KMS-11 (cell line): ENCODE results near the gene GCNA.
"Not testable (repeated sequence)": the region's sequence is repeated elsewhere in the genome, so short reads cannot be mapped to it uniquely, and the experiment has no call there.

Experiments
- H2AFZ ChIP-seq: fragments of 200-600 bp; sonication (generic); 2 replicates; pipeline ENCODE4 v1.6.1; 2016; ENCODE audit warnings: antibody characterized with exemption, mixed run types, low read depth
- H3K27ac ChIP-seq: fragments of 200-600 bp; sonication (generic); 2 replicates; pipeline ENCODE4 v1.6.1; 2016; ENCODE audit warnings: mild to moderate bottlenecking, mixed run types
- H3K27me3 ChIP-seq: fragments of 200-600 bp; sonication (generic); 2 replicates; pipeline ENCODE4 v1.6.1; 2017; ENCODE audit warnings: mild to moderate bottlenecking, low read depth, mixed run types, moderate library complexity; ENCODE audit not compliant: insufficient read depth
- H3K36me3 ChIP-seq: fragments of 200-600 bp; sonication (generic); 2 replicates; pipeline ENCODE4 v1.6.1; 2017; ENCODE audit warnings: mild to moderate bottlenecking, mixed run types; ENCODE audit not compliant: insufficient read depth
- H3K4me1 ChIP-seq: fragments of 200-600 bp; sonication (generic); 2 replicates; pipeline ENCODE4 v1.6.1; 2016; ENCODE audit warnings: mild to moderate bottlenecking, low read depth, mixed run types; ENCODE audit not compliant: poor library complexity, severe bottlenecking
- H3K4me2 ChIP-seq: fragments of 200-600 bp; sonication (generic); 2 replicates; pipeline ENCODE4 v1.7.0; 2016; ENCODE audit warnings: mild to moderate bottlenecking, mixed run types
- H3K4me3 ChIP-seq: fragments of 200-600 bp; sonication (generic); IDR thresholded peaks from 2 replicates; pipeline ENCODE4 v1.6.1; 2017; ENCODE audit warnings: low read depth, low read length, mixed read lengths; ENCODE audit not compliant: insufficient read depth
- H3K79me2 ChIP-seq: fragments of 200-600 bp; sonication (generic); 2 replicates; pipeline ENCODE4 v1.6.1; 2016; ENCODE audit warnings: low read depth, mixed run types; ENCODE audit not compliant: insufficient read depth
- H3K9ac ChIP-seq: fragments of 200-600 bp; sonication (generic); 2 replicates; pipeline ENCODE4 v1.6.1; 2016; ENCODE audit warnings: mild to moderate bottlenecking, mixed run types
- H4K20me1 ChIP-seq: fragments of 200-600 bp; sonication (generic); 2 replicates; pipeline ENCODE4 v1.6.1; 2016; ENCODE audit warnings: mild to moderate bottlenecking, mixed run types; ENCODE audit not compliant: insufficient read depth
- CTCF ChIP-seq: fragments of 200-600 bp; sonication (generic); conservative IDR thresholded peaks from 2 replicates; pipeline ENCODE4 v1.6.1; 2017; ENCODE audit warnings: low read depth, mild to moderate bottlenecking, antibody characterized with exemption, low read length, moderate library complexity, mixed read lengths

GCNA gene

GRCh38 chrX:71661919-71662318 lies 83.7 kb downstream of the GCNA start:
- no peak for TF ChIP-seq CTCF
- no peak overlapping the region for H2AFZ ChIP-seq
- no peak overlapping the region for H3K27ac ChIP-seq
- H3K9ac ChIP-seq = no peak overlapping the region
- H4K20me1 ChIP-seq = no peaks in the 10 kb centered on the region
- H3K4me2 ChIP-seq = 0 out of 2 replicates have a peak overlapping the region, but pooled peaks have one; percentile 29
- no peak overlapping the region for H3K4me3 ChIP-seq
- H3K27me3 ChIP-seq = no peaks in the 10 kb centered on the region
- no peaks in the 10 kb centered on the region for H3K36me3 ChIP-seq
- no peaks in the 10 kb centered on the region for H3K79me2 ChIP-seq
- H3K4me1 ChIP-seq = peaks cover 14% of the 10 kb centered on the region

GRCh38 chrX:71662654-71663053 lies 84.4 kb downstream of the GCNA start:
- not testable (repeated sequence) for H3K36me3 ChIP-seq, H3K27ac ChIP-seq, H3K9ac ChIP-seq, H3K79me2 ChIP-seq, H3K4me3 ChIP-seq, H4K20me1 ChIP-seq, H2AFZ ChIP-seq, H3K27me3 ChIP-seq
- H3K4me2 ChIP-seq = peak overlapping the region; percentile 29; the same call in 1 of the 2 replicates
- peaks cover 14% of the 10 kb centered on the region for H3K4me1 ChIP-seq
